Chondrocyte (in vitro differentiated cells): ENCODE data around the gene BRD2. TPM values are rescaled to one million over a fixed set of nuclear protein-coding genes. Genes with fewer than 3 reads are reported as not detected.

Source experiments
- DNase-seq: peaks from one replicate; pipeline ENCODE4 v3.0.0; 2021; ENCODE audit warnings: mixed read lengths, low spot score
- H3K27ac Mint-ChIP-seq: one replicate; pipeline ENCODE4 v1.8.0; 2021; ENCODE audit warnings: mild to moderate bottlenecking, moderate library complexity, mixed read lengths; ENCODE audit not compliant: unreplicated experiment
- H3K27me3 Mint-ChIP-seq: 2 replicates; pipeline ENCODE4 v1.8.0; 2021; ENCODE audit warnings: low read depth, mixed read lengths
- H3K36me3 Mint-ChIP-seq: 2 replicates; pipeline ENCODE4 v1.8.0; 2021; ENCODE audit warnings: low read depth, mixed read lengths
- H3K4me1 Mint-ChIP-seq: 2 replicates; pipeline ENCODE4 v1.8.0; 2021; ENCODE audit warnings: low read depth, mild to moderate bottlenecking, mixed read lengths
- H3K4me3 Mint-ChIP-seq: one replicate; pipeline ENCODE4 v1.8.0; 2021; ENCODE audit warnings: mild to moderate bottlenecking, moderate library complexity, mixed read lengths; ENCODE audit not compliant: unreplicated experiment
- H3K9me3 Mint-ChIP-seq: 2 replicates; pipeline ENCODE4 v1.8.0; 2021; ENCODE audit warnings: low read depth, mixed read lengths
- total RNA-seq: library from RNA; stranded (reverse); gene quantifications from 3 replicates; pipeline ENCODE4 v1.2.1, GENCODE V29; 2021
- TF ChIP-seq, protein P1 (sequence below): fragments of 200-600 bp; sonication (generic); IDR thresholded peaks from 2 replicates; pipeline ENCODE4 v1.5.0; 2021; ENCODE audit warnings: antibody characterized with exemption, mild to moderate bottlenecking, moderate library complexity

BRD2 gene
- total RNA-seq, 1 donor from 2014 or later = 150 TPM

DNA sequence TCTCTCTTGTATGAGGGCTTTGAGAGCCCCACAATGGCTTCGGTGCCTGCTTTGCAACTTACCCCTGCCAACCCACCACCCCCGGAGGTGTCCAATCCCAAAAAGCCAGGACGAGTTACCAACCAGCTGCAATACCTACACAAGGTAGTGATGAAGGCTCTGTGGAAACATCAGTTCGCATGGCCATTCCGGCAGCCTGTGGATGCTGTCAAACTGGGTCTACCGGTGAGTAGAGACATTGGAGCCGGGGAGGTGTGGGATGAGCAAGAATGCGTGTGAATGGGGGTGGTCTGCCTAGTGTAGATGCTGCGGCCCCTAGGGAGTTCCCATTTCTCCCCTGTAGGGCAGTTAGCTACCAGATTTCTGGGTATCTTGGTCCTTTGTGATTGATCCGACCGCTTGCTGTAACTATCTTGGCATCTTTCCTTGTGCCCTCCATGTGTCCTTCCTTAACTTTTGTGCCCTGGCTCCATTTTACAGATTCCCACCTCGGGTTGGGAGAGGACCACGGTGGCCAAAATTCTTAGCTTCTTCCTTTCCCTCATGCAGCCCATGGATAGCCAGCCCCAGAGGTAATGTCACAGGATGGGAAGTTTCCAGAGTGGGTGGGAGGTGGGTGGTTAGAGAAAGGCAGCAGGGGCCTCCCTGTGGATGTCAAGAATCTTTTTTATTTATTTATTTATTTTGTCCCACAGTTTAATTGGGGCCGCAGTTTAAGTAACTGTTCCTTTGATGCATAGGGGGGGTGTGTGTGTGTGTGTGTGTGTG is 6.3 kb downstream of the BRD2 start:
- Mint-ChIP-seq H3K27ac (peak overlapping the region; percentile 100), H3K9me3 (no peaks in the 10 kb centered on the region), H3K4me3 (peak overlapping the region; percentile 94), H3K27me3 (no peaks in the 10 kb centered on the region), H3K4me1 (peaks cover 45% of the 10 kb centered on the region), H3K36me3 (peaks cover 77% of the 10 kb centered on the region)
- DNase-seq = no peak
- TF ChIP-seq, protein P1, sequence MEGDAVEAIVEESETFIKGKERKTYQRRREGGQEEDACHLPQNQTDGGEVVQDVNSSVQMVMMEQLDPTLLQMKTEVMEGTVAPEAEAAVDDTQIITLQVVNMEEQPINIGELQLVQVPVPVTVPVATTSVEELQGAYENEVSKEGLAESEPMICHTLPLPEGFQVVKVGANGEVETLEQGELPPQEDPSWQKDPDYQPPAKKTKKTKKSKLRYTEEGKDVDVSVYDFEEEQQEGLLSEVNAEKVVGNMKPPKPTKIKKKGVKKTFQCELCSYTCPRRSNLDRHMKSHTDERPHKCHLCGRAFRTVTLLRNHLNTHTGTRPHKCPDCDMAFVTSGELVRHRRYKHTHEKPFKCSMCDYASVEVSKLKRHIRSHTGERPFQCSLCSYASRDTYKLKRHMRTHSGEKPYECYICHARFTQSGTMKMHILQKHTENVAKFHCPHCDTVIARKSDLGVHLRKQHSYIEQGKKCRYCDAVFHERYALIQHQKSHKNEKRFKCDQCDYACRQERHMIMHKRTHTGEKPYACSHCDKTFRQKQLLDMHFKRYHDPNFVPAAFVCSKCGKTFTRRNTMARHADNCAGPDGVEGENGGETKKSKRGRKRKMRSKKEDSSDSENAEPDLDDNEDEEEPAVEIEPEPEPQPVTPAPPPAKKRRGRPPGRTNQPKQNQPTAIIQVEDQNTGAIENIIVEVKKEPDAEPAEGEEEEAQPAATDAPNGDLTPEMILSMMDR = no peak

DNA sequence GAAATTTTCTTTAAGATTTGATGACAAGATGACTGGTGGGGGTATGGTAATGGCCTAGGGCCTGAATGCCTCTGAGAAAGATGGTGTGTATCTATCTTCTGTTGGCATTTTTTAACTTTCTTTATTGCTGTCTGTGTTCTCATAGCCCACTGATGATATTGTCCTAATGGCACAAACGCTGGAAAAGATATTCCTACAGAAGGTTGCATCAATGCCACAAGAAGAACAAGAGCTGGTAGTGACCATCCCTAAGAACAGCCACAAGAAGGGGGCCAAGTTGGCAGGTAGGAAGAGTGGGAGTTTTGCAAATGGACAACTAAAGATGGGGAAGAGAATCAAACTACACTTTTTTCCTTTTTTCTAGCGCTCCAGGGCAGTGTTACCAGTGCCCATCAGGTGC is 7.5 kb downstream of the BRD2 start:
- no peak for DNase-seq
- H3K4me1 Mint-ChIP-seq = peaks cover 49% of the 10 kb centered on the region
- TF ChIP-seq, protein P1 = no peak
- peaks cover 89% of the 10 kb centered on the region for H3K36me3 Mint-ChIP-seq
- peak overlapping the region; percentile 94 for H3K4me3 Mint-ChIP-seq
- H3K27me3 Mint-ChIP-seq = no peaks in the 10 kb centered on the region
- H3K9me3 Mint-ChIP-seq = no peaks in the 10 kb centered on the region
- H3K27ac Mint-ChIP-seq = peak overlapping the region; percentile 59

DNA sequence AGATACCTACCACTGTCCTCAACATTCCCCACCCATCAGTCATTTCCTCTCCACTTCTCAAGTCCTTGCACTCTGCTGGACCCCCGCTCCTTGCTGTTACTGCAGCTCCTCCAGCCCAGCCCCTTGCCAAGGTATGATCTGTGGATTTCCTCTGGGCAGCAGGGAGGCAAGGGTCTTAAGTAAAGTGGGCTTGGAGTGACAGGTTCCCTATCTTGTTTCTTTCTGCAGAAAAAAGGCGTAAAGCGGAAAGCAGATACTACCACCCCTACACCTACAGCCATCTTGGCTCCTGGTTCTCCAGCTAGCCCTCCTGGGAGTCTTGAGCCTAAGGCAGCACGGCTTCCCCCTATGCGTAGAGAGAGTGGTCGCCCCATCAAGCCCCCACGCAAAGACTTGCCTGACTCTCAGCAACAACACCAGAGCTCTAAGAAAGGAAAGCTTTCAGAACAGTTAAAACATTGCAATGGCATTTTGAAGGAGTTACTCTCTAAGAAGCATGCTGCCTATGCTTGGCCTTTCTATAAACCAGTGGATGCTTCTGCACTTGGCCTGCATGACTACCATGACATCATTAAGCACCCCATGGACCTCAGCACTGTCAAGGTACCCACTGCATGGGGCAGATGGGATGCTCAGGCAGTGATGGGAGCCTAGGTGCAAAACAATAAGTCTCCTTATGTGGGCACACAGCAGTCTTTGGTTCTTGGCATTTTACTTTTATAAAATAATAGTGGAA is 8.1 kb downstream of the BRD2 start:
- Mint-ChIP-seq H3K4me3 (peak overlapping the region; percentile 94), H3K4me1 (peaks cover 49% of the 10 kb centered on the region), H3K9me3 (no peaks in the 10 kb centered on the region), H3K36me3 (peaks cover 88% of the 10 kb centered on the region), H3K27me3 (no peaks in the 10 kb centered on the region), H3K27ac (peak overlapping the region; percentile 59)
- TF ChIP-seq, protein P1 = no peak
- DNase-seq = no peak

DNA sequence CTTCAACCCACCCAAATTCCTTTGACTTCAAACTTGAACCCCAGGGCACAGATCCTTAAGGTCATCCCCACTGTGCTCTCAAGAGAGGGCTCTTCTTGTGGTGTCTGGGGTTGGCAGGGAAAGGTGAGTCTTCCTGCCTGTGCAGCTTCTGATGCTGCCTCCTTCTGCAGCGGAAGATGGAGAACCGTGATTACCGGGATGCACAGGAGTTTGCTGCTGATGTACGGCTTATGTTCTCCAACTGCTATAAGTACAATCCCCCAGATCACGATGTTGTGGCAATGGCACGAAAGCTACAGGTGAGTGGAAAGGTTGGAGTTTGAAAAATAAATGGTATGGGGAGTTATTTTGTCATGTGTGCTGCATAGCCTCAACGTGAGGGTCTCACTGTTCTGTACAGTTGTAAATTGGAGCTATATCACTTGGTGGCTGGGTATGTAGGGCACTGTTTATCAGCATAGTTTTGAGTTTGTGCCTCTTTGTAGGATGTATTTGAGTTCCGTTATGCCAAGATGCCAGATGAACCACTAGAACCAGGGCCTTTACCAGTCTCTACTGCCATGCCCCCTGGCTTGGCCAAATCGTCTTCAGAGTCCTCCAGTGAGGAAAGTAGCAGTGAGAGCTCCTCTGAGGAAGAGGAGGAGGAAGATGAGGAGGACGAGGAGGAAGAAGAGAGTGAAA is 9.0 kb downstream of the BRD2 start:
- no peaks in the 10 kb centered on the region for H3K27me3 Mint-ChIP-seq

DNA sequence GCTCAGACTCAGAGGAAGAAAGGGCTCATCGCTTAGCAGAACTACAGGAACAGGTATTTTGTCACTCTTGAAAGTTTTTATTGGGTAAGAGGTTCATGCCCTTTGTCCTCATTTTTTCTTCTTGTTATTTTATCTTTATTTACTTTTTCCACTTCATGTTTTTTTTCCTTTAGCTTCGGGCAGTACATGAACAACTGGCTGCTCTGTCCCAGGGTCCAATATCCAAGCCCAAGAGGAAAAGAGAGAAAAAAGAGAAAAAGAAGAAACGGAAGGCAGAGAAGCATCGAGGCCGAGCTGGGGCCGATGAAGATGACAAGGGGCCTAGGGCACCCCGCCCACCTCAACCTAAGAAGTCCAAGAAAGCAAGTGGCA is 9.5 kb downstream of the BRD2 start:
- H3K4me1 Mint-ChIP-seq = peaks cover 57% of the 10 kb centered on the region
- H3K4me3 Mint-ChIP-seq = no peak overlapping the region
- DNase-seq = no peak
- peak overlapping the region; percentile 53 for H3K27ac Mint-ChIP-seq
- TF ChIP-seq, protein P1 = no peak
- no peaks in the 10 kb centered on the region for H3K27me3 Mint-ChIP-seq
- H3K36me3 Mint-ChIP-seq = peaks cover 85% of the 10 kb centered on the region
- H3K9me3 Mint-ChIP-seq = no peaks in the 10 kb centered on the region

More for the DNA sequence above, 9.0 kb downstream of the BRD2 start:
- Mint-ChIP-seq H3K9me3 (no peaks in the 10 kb centered on the region), H3K27ac (peak overlapping the region; percentile 53), H3K4me3 (no peak overlapping the region), H3K36me3 (peaks cover 90% of the 10 kb centered on the region), H3K4me1 (peaks cover 53% of the 10 kb centered on the region)
- TF ChIP-seq, protein P1 = no peak
- no peak for DNase-seq
